ENCODE measurements around the gene IDS.

Gene IDS

GRCh38 chrX:149453906-149454822 lies 50.9 kb downstream of the IDS start:
- no peak for DNase-seq

- DNase-seq: no peak
These were observed 52.1 kb downstream of the IDS start for GRCh38 chrX:149453030-149453429.

- DNase-seq: no peak
These were observed 71.7 kb downstream of the IDS start for GRCh38 chrX:149433451-149433850.

GRCh38 chrX:149433051-149433450 lies 72.1 kb downstream of the IDS start:
- no peak for DNase-seq
